HUES48 (cell line): ENCODE data around the gene KIF21B.
"Not testable (repeated sequence)": the region's sequence is repeated elsewhere in the genome, so short reads cannot be mapped to it uniquely, and the experiment has no call there.

Experiments
- H3K27ac ChIP-seq: one replicate; pipeline ENCODE4 v1.7.0; 2013; ENCODE audit warnings: low read depth, low read length, inconsistent platforms
- H3K27me3 ChIP-seq: 2 replicates; pipeline ENCODE4 v1.6.1; 2013; ENCODE audit warnings: mild to moderate bottlenecking, low read length; ENCODE audit not compliant: control insufficient read depth, insufficient read depth
- H3K36me3 ChIP-seq: 2 replicates; pipeline ENCODE4 v1.6.1; 2013; ENCODE audit warnings: low read length; ENCODE audit not compliant: control insufficient read depth, insufficient read depth
- H3K4me1 ChIP-seq: 2 replicates; pipeline ENCODE4 v1.6.1; 2013; ENCODE audit warnings: mild to moderate bottlenecking, low read length; ENCODE audit not compliant: control insufficient read depth, insufficient read depth
- H3K4me3 ChIP-seq: 2 replicates; pipeline ENCODE4 v1.5.1; 2013; ENCODE audit warnings: mild to moderate bottlenecking, low read depth, low read length
- H3K9ac ChIP-seq: 2 replicates; pipeline ENCODE4 v1.6.1; 2013; ENCODE audit warnings: mild to moderate bottlenecking, low read depth, low read length, moderate library complexity
- H3K9me3 ChIP-seq: 2 replicates; pipeline ENCODE4 v1.6.1; 2013; ENCODE audit warnings: low read length; ENCODE audit not compliant: control insufficient read depth, insufficient read depth

The KIF21B gene

DNA sequence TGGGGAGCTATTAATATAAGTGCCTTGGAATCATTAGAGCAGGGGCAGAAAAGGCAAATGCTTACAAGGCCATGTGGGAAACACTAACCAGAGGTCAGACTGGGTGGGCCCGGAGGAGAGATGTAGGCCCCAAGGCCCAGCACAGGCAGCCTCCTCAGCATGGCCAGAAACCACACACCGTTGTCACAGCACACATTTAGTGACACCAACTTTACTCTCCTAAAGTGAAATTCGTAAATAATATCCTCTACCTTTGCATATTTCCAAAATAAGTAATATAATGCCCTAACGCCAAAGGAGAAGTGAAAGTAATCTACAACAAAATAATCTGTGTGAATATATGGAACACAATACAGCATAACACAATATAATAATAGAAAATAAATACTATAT is 62.6 kb downstream of the KIF21B start:
- no peaks in the 10 kb centered on the region; the same call in 1 of the 2 replicates for H3K27me3 ChIP-seq
- no peak overlapping the region for H3K4me3 ChIP-seq
- H3K4me1 ChIP-seq: no peaks in the 10 kb centered on the region
- no peak overlapping the region for H3K27ac ChIP-seq
- H3K9me3 ChIP-seq: no peaks in the 10 kb centered on the region
- H3K9ac ChIP-seq: no peak overlapping the region
- H3K36me3 ChIP-seq: no peaks in the 10 kb centered on the region

DNA sequence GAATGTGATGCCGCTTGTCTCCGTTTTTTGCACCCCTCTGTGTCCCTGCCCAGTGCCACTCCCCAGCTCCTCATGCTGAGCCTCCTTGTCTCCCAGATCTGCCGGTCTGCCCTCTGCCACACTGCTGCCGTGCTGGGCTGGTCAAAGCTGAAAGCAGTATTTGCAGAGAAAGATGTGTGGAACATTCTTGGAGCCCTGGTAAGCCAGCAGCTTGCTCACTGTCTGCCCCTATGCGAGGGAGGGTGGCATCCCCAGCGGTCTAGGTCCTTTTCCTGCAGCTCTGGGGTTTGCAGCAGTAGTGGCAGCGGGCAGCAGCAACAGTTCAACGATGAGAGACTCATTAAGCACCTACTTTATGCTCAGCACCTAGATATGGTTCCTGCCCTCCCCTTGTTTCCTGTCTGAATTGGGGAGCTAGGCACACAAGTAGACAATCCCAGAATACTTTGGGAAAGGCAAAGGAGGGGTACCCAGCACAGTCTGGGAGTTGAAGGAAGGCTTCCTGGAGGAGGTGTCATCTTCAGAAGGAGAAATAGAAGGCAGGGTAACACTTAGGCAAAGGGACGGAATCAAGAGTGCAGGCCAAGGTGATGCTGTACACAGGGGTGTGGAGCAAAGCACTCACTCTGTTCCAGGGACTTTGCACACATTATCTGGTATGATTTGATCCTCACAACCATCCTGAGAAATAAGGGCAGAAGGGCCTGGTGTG is 63.1 kb downstream of the KIF21B start:
- Histone ChIP-seq H3K27ac (no peak overlapping the region), H3K36me3 (no peaks in the 10 kb centered on the region), H3K9me3 (no peaks in the 10 kb centered on the region), H3K4me3 (no peak overlapping the region), H3K9ac (no peak overlapping the region), H3K27me3 (no peaks in the 10 kb centered on the region; the same call in 1 of the 2 replicates), H3K4me1 (no peaks in the 10 kb centered on the region)

DNA sequence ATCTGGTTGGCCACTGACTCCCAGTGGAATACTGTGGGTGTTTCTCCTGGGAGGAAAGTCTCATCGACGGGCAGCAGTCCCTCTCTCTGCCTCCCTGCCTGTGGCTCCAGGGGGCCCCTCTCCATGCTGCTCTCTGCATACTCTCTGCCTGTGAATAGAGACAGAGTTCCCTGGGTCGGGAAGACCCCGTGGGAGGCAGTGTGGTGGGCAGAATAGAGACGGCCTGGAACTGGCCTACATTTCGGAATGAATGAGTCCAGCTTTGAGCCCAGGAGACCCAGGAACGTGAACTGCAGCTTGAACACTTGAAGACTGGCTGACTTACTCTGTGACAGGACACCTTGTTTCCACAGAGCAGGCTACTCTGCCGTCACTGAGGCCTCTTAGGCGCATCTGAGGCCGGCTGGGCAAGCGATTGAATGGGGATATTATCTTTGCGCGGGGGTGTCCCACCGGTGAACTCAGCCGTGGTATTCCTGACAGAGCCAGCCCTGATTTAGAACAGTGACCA is 64.0 kb downstream of the KIF21B start:
- H3K9ac ChIP-seq: no peak overlapping the region
- H3K4me3 ChIP-seq: no peak overlapping the region
- H3K4me1 ChIP-seq: no peaks in the 10 kb centered on the region
- H3K27me3 ChIP-seq: no peaks in the 10 kb centered on the region; the same call in 1 of the 2 replicates
- no peak overlapping the region for H3K27ac ChIP-seq
- no peaks in the 10 kb centered on the region for H3K36me3 ChIP-seq
- no peaks in the 10 kb centered on the region for H3K9me3 ChIP-seq

DNA sequence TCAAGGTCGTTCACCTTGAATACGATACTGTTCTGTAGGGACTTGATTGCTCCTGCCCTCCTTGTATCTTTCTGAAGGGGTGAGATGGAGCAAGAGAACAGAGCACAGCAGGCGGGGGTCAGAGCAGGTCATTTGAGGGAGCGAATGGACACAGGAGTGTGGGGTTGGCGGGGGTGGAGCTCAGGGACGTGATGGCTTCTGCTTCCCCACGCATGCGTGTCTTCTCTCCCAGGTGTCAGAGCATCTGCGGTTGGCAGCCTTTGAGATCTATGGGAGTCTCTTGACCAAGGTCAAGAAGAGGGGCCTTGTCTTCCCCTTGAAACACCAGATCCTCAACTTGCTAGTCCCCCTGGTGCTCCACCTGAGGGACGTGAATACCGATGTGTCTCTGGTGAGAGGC is 64.9 kb downstream of the KIF21B start:
- Histone ChIP-seq H3K36me3 (no peaks in the 10 kb centered on the region), H3K27me3 (no peaks in the 10 kb centered on the region; the same call in 1 of the 2 replicates), H3K4me1 (no peaks in the 10 kb centered on the region), H3K27ac (no peak overlapping the region), H3K9me3 (no peaks in the 10 kb centered on the region), H3K4me3 (no peak overlapping the region), H3K9ac (no peak overlapping the region)

DNA sequence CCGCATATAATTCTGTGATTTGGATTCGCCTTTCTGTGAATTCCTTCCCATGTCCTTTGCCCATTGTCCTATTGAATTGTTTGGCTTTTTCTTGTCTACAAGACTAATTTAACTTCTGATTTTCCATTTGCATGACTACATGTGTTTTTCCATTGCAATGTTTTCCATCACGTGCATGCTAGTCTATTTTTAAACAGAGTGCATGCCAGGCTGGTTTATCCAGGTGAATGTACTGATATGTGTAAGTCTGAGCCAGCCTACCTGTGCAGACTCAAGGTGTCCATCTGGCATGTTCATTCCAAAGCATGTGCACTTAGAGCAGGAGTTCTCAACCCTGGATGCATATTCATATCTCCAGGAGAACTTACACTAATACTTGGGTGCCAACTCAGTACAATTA is 69.1 kb downstream of the KIF21B start:
- H3K9ac ChIP-seq: no peak overlapping the region
- no peak overlapping the region for H3K27ac ChIP-seq
- H3K4me1 ChIP-seq: no peaks in the 10 kb centered on the region
- H3K9me3 ChIP-seq: no peaks in the 10 kb centered on the region
- no peaks in the 10 kb centered on the region for H3K27me3 ChIP-seq
- H3K4me3 ChIP-seq: no peak overlapping the region
- H3K36me3 ChIP-seq: no peaks in the 10 kb centered on the region

DNA sequence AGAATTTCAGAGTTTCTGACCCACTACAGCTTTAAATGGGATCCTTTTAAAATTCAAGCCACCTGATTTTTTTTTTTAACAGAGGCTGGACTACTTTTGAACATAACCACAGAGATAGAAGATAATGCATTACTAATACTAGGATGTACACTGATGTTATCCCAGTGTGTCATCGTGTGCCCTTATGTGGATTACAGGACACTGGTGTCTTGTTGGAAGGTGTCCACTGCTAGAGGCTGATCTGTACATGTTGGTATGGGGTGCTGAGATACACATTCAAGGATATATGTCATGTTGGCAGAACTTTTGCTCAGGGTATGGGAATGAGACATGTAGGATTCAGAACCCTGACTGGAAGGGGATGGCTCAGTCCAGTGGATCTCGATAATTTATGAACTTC is 72.5 kb downstream of the KIF21B start:
- H3K36me3 ChIP-seq: no peaks in the 10 kb centered on the region
- H3K27ac ChIP-seq: no peak overlapping the region
- H3K9me3 ChIP-seq: no peaks in the 10 kb centered on the region; the same call in none of the 2 replicates
- H3K27me3 ChIP-seq: no peaks in the 10 kb centered on the region
- no peak overlapping the region for H3K9ac ChIP-seq
- no peaks in the 10 kb centered on the region for H3K4me1 ChIP-seq
- H3K4me3 ChIP-seq: no peak overlapping the region

DNA sequence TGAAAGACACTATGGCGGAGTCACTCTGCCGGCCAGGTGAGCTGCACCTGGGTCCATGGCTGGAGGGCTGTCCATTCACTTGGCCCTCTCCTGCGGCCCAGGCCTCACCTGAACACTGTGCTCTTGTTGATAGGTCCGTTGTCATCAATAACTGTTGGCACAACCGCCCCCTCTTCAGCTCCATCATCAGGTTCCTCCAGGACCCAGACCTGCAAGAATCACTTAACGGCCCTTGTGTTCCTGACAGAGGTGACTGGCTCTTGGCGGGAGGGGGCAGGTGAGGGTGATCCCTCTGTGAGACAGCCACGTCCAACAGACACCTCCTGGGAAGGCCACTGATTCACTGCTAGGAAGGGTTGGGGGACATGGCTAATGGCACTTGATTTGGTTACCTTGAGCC is 73.9 kb downstream of the KIF21B start:
- no peaks in the 10 kb centered on the region; the same call in none of the 2 replicates for H3K9me3 ChIP-seq
- H3K4me1 ChIP-seq: no peaks in the 10 kb centered on the region
- no peak overlapping the region for H3K27ac ChIP-seq
- H3K36me3 ChIP-seq: no peaks in the 10 kb centered on the region
- H3K4me3 ChIP-seq: no peak overlapping the region
- H3K9ac ChIP-seq: no peak overlapping the region
- no peaks in the 10 kb centered on the region for H3K27me3 ChIP-seq

DNA sequence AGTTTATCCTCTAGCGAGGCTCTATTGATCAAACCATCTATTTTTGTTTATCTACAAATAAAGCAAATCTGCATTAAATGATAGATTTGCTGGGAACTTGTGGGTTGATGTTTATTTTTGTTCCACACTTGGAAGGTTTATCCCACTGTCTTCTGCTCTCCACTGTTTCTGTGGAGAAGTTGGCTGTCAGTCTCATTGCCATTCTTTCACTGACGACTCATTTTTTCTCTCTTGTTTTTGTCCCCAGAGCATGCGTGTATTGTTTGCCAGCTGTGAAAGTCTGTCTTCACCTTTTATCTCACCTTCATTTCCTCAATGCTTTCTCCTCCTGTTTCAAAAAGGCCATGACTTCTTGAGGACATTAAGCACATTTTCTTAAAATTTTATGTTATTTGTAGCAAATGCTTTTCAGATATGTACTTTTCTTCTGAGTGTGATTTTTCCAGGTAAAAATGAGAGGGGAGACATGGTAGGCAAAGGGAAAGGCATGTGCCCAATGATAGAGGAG is 76.4 kb downstream of the KIF21B start:
- no peaks in the 10 kb centered on the region; the same call in none of the 2 replicates for H3K9me3 ChIP-seq
- H3K9ac ChIP-seq: no peak overlapping the region
- no peaks in the 10 kb centered on the region for H3K27me3 ChIP-seq
- H3K27ac ChIP-seq: no peak overlapping the region
- no peak overlapping the region for H3K4me3 ChIP-seq
- no peaks in the 10 kb centered on the region for H3K4me1 ChIP-seq
- no peaks in the 10 kb centered on the region for H3K36me3 ChIP-seq

DNA sequence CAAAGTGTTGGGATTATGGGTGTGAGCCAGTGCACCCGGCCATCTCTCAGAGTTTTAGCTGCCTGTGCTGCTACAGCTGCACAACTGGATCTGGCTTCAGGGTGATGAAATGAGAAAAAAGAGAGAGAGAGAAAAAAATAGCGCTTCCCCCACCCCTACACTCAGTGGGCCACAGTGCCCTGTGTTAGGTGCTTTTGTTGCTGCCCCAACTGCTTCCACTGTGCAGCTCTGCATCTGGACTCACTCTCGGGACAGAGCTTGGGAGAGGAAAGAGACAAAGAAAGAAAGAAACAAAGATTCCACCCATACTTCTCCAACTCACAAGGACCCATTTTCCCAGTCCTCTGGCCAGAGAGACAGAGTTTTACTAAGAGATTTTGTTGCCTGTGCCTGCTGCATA is 78.4 kb downstream of the KIF21B start:
- no peaks in the 10 kb centered on the region for H3K4me1 ChIP-seq
- no peak overlapping the region for H3K4me3 ChIP-seq
- no peak overlapping the region for H3K27ac ChIP-seq
- no peak overlapping the region for H3K9ac ChIP-seq
- H3K27me3 ChIP-seq: no peaks in the 10 kb centered on the region
- H3K9me3 ChIP-seq: no peaks in the 10 kb centered on the region; the same call in none of the 2 replicates
- no peaks in the 10 kb centered on the region for H3K36me3 ChIP-seq

DNA sequence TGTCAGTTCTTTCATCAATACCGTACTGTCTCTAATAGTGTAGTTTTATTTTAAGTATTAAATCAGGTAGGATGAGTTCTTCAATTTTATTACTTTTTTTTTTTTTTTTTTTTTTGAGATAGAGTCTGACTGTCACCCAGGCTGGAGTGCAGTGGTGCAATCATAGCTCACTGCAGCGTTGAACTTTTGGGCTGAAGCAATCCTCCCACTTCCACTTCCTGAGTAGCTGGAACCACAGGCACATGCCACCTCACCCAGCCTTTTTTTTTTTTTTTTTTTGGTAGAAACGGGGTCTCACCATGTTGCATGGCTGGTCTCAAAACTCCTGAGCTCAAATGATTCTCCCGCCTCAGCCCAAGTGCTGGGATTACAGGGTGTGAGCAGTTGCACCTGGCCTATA is 84.6 kb downstream of the KIF21B start:
- H3K36me3 ChIP-seq: no peaks in the 10 kb centered on the region
- H3K27me3 ChIP-seq: no peaks in the 10 kb centered on the region
- H3K4me3 ChIP-seq: no peak overlapping the region
- no peak overlapping the region for H3K9ac ChIP-seq
- no peak overlapping the region for H3K27ac ChIP-seq
- no peaks in the 10 kb centered on the region for H3K9me3 ChIP-seq
- no peaks in the 10 kb centered on the region for H3K4me1 ChIP-seq

DNA sequence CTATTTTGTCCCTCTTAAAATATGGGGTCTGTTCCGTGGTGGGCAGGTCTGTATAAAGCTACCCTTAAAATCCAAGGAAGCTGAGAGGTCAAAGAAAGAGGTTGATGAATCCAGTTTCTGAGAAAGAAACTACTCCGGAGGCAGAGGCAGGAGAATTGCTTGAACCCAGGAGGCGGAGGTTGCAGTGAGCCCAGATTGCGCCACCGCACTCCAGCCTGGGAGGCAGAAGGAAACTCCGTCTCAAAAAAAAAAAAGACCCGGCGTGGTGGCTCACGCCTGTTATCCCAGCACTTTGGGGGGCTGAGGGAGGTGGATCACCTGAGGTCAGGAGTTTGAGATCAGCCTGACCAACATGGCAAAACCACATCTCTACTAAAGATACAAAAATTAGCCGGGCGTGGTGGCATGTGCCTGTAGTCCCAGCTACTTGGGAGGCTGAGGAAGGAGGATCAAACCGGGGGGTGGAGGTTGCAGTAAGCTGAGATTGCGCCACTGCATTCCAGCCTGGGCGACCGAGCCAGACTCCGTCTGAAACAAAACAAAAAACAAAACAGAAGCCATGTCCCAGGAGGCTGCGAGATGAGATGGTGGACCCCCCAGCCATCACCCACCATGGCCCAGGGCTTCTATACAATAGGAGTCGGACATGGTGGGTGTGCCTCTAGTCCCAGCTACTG is 88.1 kb downstream of the KIF21B start:
- not testable (repeated sequence) for H3K36me3 ChIP-seq, H3K27me3 ChIP-seq, H3K9ac ChIP-seq, H3K4me3 ChIP-seq, H3K27ac ChIP-seq, H3K4me1 ChIP-seq, H3K9me3 ChIP-seq
